PC-9 (cell line): ENCODE results near the gene KIF4B. TPM values are rescaled to one million over a fixed set of nuclear protein-coding genes. Genes with fewer than 3 reads are reported as not detected.

Experiments used
- BruUV-seq: library from RNA; stranded (reverse); fragments of 400-500 nt; replicated peaks from 2 replicates; lab custom pipeline; 2021; lab: Mats Ljungman, UMichigan
- CTCF ChIA-PET: fragments of 300-600 bp; sonication (Branson Sonifier 250); formaldehyde crosslinking; loops from one replicate; lab custom pipeline; 2022; ENCODE audit warnings: antibody characterized with exemption; lab: Charles Lee
- POLR2A ChIA-PET: fragments of 300-600 bp; sonication (Branson Sonifier 250); formaldehyde crosslinking; loops from one replicate; lab custom pipeline; 2022; ENCODE audit warnings: antibody characterized with exemption; ENCODE audit not compliant: unreplicated experiment; lab: Charles Lee
- DNase-seq, 2 experiments: peaks; one replicate each; pipeline versions ENCODE4 v3.0.0 to v3.0.0-alpha.2; 2015 to 2022; ENCODE audit warnings: mixed read lengths in 1 of 2
- H2AFZ ChIP-seq: fragments of 200-600 bp; sonication (generic); 2 replicates; pipeline ENCODE4 v1.8.1; 2017; ENCODE audit warnings: antibody characterized with exemption
- H3F3A ChIP-seq: fragments of 200-600 bp; sonication (generic); 2 replicates; pipeline ENCODE4 v1.8.1; 2017; ENCODE audit warnings: antibody characterized with exemption, mild to moderate bottlenecking, low read depth; ENCODE audit not compliant: insufficient read depth
- H3K27ac ChIP-seq: fragments of 200-600 bp; sonication (generic); 2 replicates; pipeline ENCODE4 v1.6.1; 2016; ENCODE audit warnings: mixed run types
- H3K27me3 ChIP-seq: fragments of 200-600 bp; sonication (generic); 2 replicates; pipeline ENCODE4 v1.6.1; 2016; ENCODE audit warnings: low read depth, mixed run types; ENCODE audit not compliant: insufficient read depth
- H3K36me3 ChIP-seq: fragments of 200-600 bp; sonication (generic); 2 replicates; pipeline ENCODE4 v1.6.1; 2016; ENCODE audit warnings: low read depth, mixed run types
- H3K4me1 ChIP-seq: fragments of 200-600 bp; sonication (generic); replicated peaks from 2 replicates; pipeline ENCODE4 v1.6.1; 2016; ENCODE audit warnings: mixed run types; ENCODE audit not compliant: insufficient read depth
- H3K4me2 ChIP-seq: fragments of 200-600 bp; sonication (generic); 2 replicates; pipeline ENCODE4 v1.6.1; 2017; ENCODE audit warnings: mixed run types
- H3K4me3 ChIP-seq: fragments of 200-600 bp; sonication (generic); 2 replicates; pipeline ENCODE4 v1.6.1; 2016; ENCODE audit warnings: mixed run types
- H3K79me2 ChIP-seq: fragments of 200-600 bp; sonication (generic); 2 replicates; pipeline ENCODE4 v1.6.1; 2017; ENCODE audit warnings: low read depth, mixed run types
- H3K9me2 ChIP-seq: fragments of 200-600 bp; sonication (generic); 2 replicates; pipeline ENCODE4 v1.8.1; 2017; ENCODE audit warnings: mild to moderate bottlenecking; ENCODE audit not compliant: insufficient read depth
- H3K9me3 ChIP-seq: fragments of 200-600 bp; sonication (generic); 2 replicates; pipeline ENCODE4 v1.8.1; 2016; ENCODE audit warnings: low read depth; ENCODE audit not compliant: insufficient read depth
- H4K20me1 ChIP-seq: fragments of 200-600 bp; sonication (generic); 2 replicates; pipeline ENCODE4 v1.8.1; 2017; ENCODE audit not compliant: insufficient read depth
- EZH2 ChIP-seq: fragments of 200-600 bp; sonication (generic); IDR thresholded peaks from 2 replicates; pipeline ENCODE4 v1.8.0; 2017; ENCODE audit warnings: antibody characterized with exemption, low read depth
- intact Hi-C: fragments of 100-400 bp; cut with micrococcal nuclease; formaldehyde crosslinking; loops from one replicate; pipeline ENCODE4 v1.10.0; 2022; ENCODE audit not compliant: unreplicated experiment
- total RNA-seq: library from RNA; stranded (reverse); gene quantifications from 2 replicates; pipeline ENCODE4 v1.2.3, GENCODE V29; 2021
- TF ChIP-seq, protein P1 (sequence below): fragments of 200-600 bp; sonication (generic); conservative IDR thresholded peaks from 2 replicates; pipeline ENCODE4 v1.6.1; 2017; ENCODE audit warnings: mixed run types, antibody characterized with exemption, mild to moderate bottlenecking, moderate library complexity

Gene KIF4B
- total RNA-seq, 1 experiment from 2014 or later: not detected

DNA sequence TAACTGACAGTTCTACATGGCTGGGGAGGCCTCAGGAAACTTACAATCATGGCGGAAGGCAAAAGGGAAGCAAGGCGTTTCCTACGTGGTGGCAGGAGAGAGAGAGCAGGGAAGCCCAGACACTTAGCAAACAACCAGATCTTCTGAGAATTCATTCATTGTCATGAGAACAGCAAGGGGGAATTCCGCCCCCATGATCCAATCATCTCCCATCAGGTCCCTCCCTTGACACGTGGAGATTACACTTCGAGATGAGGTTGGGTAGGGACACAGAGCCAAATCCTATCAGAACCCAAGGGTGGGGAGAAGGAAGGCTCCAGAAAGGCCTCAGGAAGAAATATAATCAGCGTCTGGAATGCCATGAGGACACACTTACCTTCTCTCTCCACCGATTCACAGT, 34.3 kb downstream of the KIF4B start:
- BruUV-seq: no TSS peak

DNA sequence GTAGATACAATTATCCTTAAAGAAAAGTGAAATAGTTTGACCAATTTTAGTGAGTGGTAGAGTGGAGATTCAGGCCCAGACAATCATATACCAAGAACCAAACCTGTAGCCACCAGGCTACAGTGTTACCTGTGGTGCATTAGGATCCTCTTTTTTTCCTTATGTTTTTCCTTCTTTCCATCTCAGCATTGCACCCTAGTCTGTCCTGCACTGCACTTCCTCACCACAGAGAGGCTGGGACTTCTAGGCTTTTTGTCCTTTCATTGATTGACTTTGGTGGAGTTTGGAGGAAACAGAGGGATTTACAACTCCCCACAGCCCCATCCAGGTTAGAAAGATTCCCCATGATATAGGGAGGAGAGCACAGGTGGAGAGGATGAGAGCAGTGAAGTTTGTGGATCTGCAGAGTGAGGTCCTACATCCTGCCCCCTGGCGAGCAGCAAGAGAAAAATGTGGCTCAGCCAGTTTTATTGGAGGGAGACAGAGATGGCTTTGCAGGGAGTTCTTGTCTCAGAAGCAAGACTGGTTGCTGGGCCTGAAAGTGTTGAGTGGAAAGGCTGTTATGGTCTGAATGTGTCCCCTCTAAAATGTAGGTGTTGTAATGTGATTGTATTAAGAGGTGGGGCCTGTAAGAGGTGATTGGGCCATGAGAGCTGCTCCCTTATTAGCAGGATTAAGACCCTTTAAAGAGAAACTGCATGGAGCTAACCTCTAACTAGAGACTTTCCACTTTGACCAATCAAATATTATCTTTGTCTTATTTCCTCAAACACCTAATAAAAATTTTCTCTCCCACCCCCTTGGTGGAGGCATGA, 36.2 kb downstream of the KIF4B start:
- intact Hi-C loops: no loop called here
- Histone ChIP-seq H3K79me2 (no peaks in the 10 kb centered on the region), H3K27ac (no peak overlapping the region), H3K27me3 (peaks cover 54% of the 10 kb centered on the region), H3K36me3 (no peaks in the 10 kb centered on the region), H3K4me2 (no peak overlapping the region), H3K9me3 (no peaks in the 10 kb centered on the region), H2AFZ (no peak overlapping the region), H3K4me1 (no peaks in the 10 kb centered on the region), H3K9me2 (no peaks in the 10 kb centered on the region), H3K4me3 (no peak overlapping the region), H4K20me1 (no peaks in the 10 kb centered on the region), H3F3A (no peaks in the 10 kb centered on the region)
- no TSS peak for BruUV-seq
- TF ChIP-seq, protein P1, sequence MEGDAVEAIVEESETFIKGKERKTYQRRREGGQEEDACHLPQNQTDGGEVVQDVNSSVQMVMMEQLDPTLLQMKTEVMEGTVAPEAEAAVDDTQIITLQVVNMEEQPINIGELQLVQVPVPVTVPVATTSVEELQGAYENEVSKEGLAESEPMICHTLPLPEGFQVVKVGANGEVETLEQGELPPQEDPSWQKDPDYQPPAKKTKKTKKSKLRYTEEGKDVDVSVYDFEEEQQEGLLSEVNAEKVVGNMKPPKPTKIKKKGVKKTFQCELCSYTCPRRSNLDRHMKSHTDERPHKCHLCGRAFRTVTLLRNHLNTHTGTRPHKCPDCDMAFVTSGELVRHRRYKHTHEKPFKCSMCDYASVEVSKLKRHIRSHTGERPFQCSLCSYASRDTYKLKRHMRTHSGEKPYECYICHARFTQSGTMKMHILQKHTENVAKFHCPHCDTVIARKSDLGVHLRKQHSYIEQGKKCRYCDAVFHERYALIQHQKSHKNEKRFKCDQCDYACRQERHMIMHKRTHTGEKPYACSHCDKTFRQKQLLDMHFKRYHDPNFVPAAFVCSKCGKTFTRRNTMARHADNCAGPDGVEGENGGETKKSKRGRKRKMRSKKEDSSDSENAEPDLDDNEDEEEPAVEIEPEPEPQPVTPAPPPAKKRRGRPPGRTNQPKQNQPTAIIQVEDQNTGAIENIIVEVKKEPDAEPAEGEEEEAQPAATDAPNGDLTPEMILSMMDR: peak; percentile 42; the same call in 1 of the 2 replicates
- TF ChIP-seq EZH2: no peak
- ChIA-PET CTCF (no interaction called here), POLR2A (interaction anchor here (0.7 kb wide), 1 partner anchor 36 kb away, joined by 3 read pairs; no protein-coding TSS in a partner anchor)
- no peak for DNase-seq

More for the DNA sequence above, 34.3 kb downstream of the KIF4B start:
- no peak for TF ChIP-seq EZH2
- TF ChIP-seq, protein P1: no peak
- no peaks in the 10 kb centered on the region for H3K79me2 ChIP-seq
- no peaks in the 10 kb centered on the region for H3K36me3 ChIP-seq
- CTCF ChIA-PET: no interaction called here
- no peak for DNase-seq
- no peak overlapping the region for H2AFZ ChIP-seq
- intact Hi-C loops: no loop called here
- POLR2A ChIA-PET: no interaction called here
- H4K20me1 ChIP-seq: no peaks in the 10 kb centered on the region
- H3F3A ChIP-seq: no peaks in the 10 kb centered on the region
- no peaks in the 10 kb centered on the region for H3K9me2 ChIP-seq
- no peak overlapping the region for H3K4me2 ChIP-seq
- H3K27me3 ChIP-seq: peaks cover 59% of the 10 kb centered on the region
- H3K27ac ChIP-seq: no peak overlapping the region
- H3K9me3 ChIP-seq: no peaks in the 10 kb centered on the region
- no peak overlapping the region for H3K4me3 ChIP-seq
- no peaks in the 10 kb centered on the region for H3K4me1 ChIP-seq

DNA sequence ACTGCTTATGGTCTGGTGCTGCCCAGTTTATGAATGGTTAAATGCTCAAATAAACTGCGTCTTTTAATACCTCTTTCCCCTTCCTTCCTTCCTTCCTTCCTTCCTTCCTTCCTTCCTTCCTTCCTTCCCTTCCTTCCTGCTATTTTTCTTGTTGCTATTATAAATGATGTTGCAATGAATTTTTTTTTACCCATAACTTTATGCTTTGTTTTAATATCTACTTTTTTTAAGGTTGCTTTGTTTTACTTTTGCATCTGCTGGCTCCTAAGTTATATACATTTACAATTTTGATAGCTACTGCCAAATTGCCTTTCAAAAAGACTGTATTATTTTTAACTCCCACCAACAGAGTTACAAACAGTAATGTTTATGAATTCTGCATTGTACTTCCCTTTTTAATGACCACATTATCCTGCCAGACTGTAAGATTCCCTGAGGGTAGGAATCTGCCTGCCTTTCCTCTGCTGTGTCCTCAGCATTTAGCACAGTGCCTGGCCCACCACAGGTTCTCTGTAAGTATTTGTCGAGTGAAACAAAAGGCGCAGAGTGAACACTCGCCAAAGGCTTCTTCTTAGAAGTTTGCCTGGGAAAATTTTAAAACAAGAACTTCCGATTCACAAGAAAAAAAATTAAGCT, 36.9 kb downstream of the KIF4B start:
- peaks cover 54% of the 10 kb centered on the region for H3K27me3 ChIP-seq
- H3K36me3 ChIP-seq: no peaks in the 10 kb centered on the region
- ChIA-PET POLR2A (no interaction called here), CTCF (interaction anchor here (0.6 kb wide), 1 partner anchor 677 kb away, joined by 3 read pairs; no protein-coding TSS in a partner anchor)
- BruUV-seq: no TSS peak
- intact Hi-C loops: no loop called here
- no peak overlapping the region for H3K27ac ChIP-seq
- TF ChIP-seq, protein P1: no peak
- TF ChIP-seq EZH2: no peak
- no peaks in the 10 kb centered on the region for H3K4me1 ChIP-seq
- H3K4me2 ChIP-seq: no peak overlapping the region
- H3K9me2 ChIP-seq: no peaks in the 10 kb centered on the region
- H3F3A ChIP-seq: no peaks in the 10 kb centered on the region
- no peak overlapping the region for H3K4me3 ChIP-seq
- H4K20me1 ChIP-seq: no peaks in the 10 kb centered on the region
- DNase-seq: no peak
- no peaks in the 10 kb centered on the region for H3K79me2 ChIP-seq
- H2AFZ ChIP-seq: no peak overlapping the region
- no peaks in the 10 kb centered on the region for H3K9me3 ChIP-seq
